Gastrocnemius medialis (tissue), 4 donors: ENCODE data around the gene RNF220. TPM values are rescaled to one million over a fixed set of nuclear protein-coding genes. Genes with fewer than 3 reads are reported as not detected.

Source experiments
- ATAC-seq, 2 donors: fragments of 150-250 bp; one replicate each; pipeline ENCODE4 v1.9.1; 2016
- DNase-seq, 2 donors: peaks; one replicate each; pipeline ENCODE4 v3.0.0-alpha.2; 2019
- H3K27ac ChIP-seq, 4 donors: fragments of 200-600 bp; sonication (generic); 1 replicate in 1 of 4; 2 replicates in 3 of 4; pipeline ENCODE4 v1.5.1; 2016 to 2018; ENCODE audit warnings: mild to moderate bottlenecking in 2 of 4, moderate library complexity in 1 of 4
- H3K27me3 ChIP-seq, 3 donors: fragments of 200-600 bp; sonication (generic) in 2 of 3; 1 replicate in 1 of 3; 2 replicates in 2 of 3; pipeline versions ENCODE4 v1.5.1 to v1.6.0; 2016 to 2019; ENCODE audit warnings: mild to moderate bottlenecking in 1 of 3, moderate library complexity in 1 of 3
- H3K36me3 ChIP-seq, 2 donors: fragments of 200-600 bp; sonication (generic) in 1 of 2; one replicate each; pipeline ENCODE4 v1.5.1; 2017 to 2018
- H3K4me1 ChIP-seq, 2 donors: fragments of 200-600 bp; sonication (generic) in 1 of 2; one replicate each; pipeline ENCODE4 v1.5.1; 2016 to 2017; ENCODE audit warnings: mild to moderate bottlenecking in 2 of 2
- H3K4me3 ChIP-seq, 4 donors: fragments of 200-600 bp; sonication (generic) in 3 of 4; 1 replicate in 1 of 4; 2 replicates in 3 of 4; pipeline ENCODE4 v1.5.1; 2016 to 2019; ENCODE audit warnings: mild to moderate bottlenecking in 2 of 4
- H3K9me3 ChIP-seq, 3 donors: fragments of 200-600 bp; sonication (generic) in 2 of 3; 1 replicate in 1 of 3; 2 replicates in 2 of 3; pipeline ENCODE4 v1.5.1; 2016 to 2019
- CTCF ChIP-seq, 5 experiments: fragments of 450-650 bp in 3 of 5; fragments of 200-600 bp in 2 of 5; sonication (generic) in 2 of 5; IDR thresholded peaks in 4 of 5; conservative IDR thresholded peaks in 1 of 5; 1 replicate in 4 of 5; 2 replicates in 1 of 5; pipeline ENCODE4 v1.5.1; 2016 to 2019; ENCODE audit warnings: antibody characterized with exemption in 5 of 5, mild to moderate bottlenecking in 3 of 5, moderate library complexity in 3 of 5
- POLR2A ChIP-seq, 2 donors: fragments of 450-650 bp; IDR thresholded peaks; one replicate each; pipeline ENCODE4 v1.6.1; 2017; ENCODE audit warnings: antibody characterized with exemption in 2 of 2, mild to moderate bottlenecking in 2 of 2, moderate library complexity in 2 of 2
- in situ Hi-C, 4 donors: fragments of 200-750 bp; cut with MboI; loops; one replicate each; pipeline versions ENCODE4 v1.15.0 to v1.8.0; 2017; ENCODE audit warnings: low sequenced_read_pairs in 4 of 4
- intact Hi-C: fragments of 100-400 bp; cut with DNase I; formaldehyde crosslinking; loops from one replicate; pipeline ENCODE4 v1.15.1; 2023; ENCODE audit warnings: low total_unique reads
- total RNA-seq, 4 donors: library from RNA; depleted of rRNA; stranded (reverse); fragments of >200 nt; gene quantifications; one replicate each; pipeline versions ENCODE4 v1.1.0 to v1.2.3, GENCODE V29; 2016

The RNF220 gene
- total RNA-seq, 4 donors from 2014 or later = 91.2 to 172 (median 128) TPM

GRCh38 chr1:44611419-44611818 is 206.4 kb downstream of the RNF220 start:
- Histone ChIP-seq H3K4me3 (no peak overlapping the region), H3K27ac (no peak overlapping the region), H3K9me3 (no peaks in the 10 kb centered on the region), H3K27me3 (peaks cover 5 to 10% (median 8%) of the 10 kb centered on the region in 3 donors), H3K36me3 (no peaks in the 10 kb centered on the region), H3K4me1 (no peaks in the 10 kb centered on the region)
- in situ Hi-C loops (loop anchor here in 1 of 4 donors (5.0 kb wide), 1 partner anchor 41 kb away; no protein-coding TSS in a partner anchor), intact Hi-C loops (no loop called here)
- DNase-seq = no peak
- ATAC-seq = no peak
- TF ChIP-seq POLR2A (IDR thresholded peaks at IDR 0.05) = no peak
- TF ChIP-seq CTCF (IDR thresholded peaks at IDR 0.05 in 4 of 5, conservative IDR thresholded peaks at IDR 0.05 in 1 of 5) = no peak

GRCh38 chr1:44611866-44612265 is 206.8 kb downstream of the RNF220 start:
- intact Hi-C loops = no loop called here
- no peak for TF ChIP-seq POLR2A (IDR thresholded peaks at IDR 0.05)
- TF ChIP-seq CTCF (IDR thresholded peaks at IDR 0.05 in 4 of 5, conservative IDR thresholded peaks at IDR 0.05 in 1 of 5) = no peak
- Histone ChIP-seq H3K9me3 (no peaks in the 10 kb centered on the region), H3K27ac (no peak overlapping the region), H3K4me3 (no peak overlapping the region), H3K4me1 (no peaks in the 10 kb centered on the region), H3K27me3 (peaks cover 8 to 14% (median 12%) of the 10 kb centered on the region in 3 donors), H3K36me3 (no peaks in the 10 kb centered on the region)
- in situ Hi-C loops = loop anchor here in 1 of 4 donors (5.0 kb wide), 1 partner anchor 40 kb away; no protein-coding TSS in a partner anchor
- DNase-seq (no peak), ATAC-seq (no peak)

GRCh38 chr1:44613941-44614340 is 208.9 kb downstream of the RNF220 start:
- H3K4me1 ChIP-seq = no peaks in the 10 kb centered on the region
- H3K27me3 ChIP-seq = peaks cover 14 to 21% (median 17%) of the 10 kb centered on the region in 3 donors
- H3K4me3 ChIP-seq = no peak overlapping the region
- no peak overlapping the region for H3K27ac ChIP-seq
- H3K9me3 ChIP-seq = no peaks in the 10 kb centered on the region
- H3K36me3 ChIP-seq = no peaks in the 10 kb centered on the region
- intact Hi-C loops = no loop called here
- in situ Hi-C loops = loop anchor here in 1 of 4 donors (5.0 kb wide), 1 partner anchor 38 kb away; no protein-coding TSS in a partner anchor
- no peak for DNase-seq
- TF ChIP-seq CTCF (IDR thresholded peaks at IDR 0.05 in 4 of 5, conservative IDR thresholded peaks at IDR 0.05 in 1 of 5) = no peak
- TF ChIP-seq POLR2A (IDR thresholded peaks at IDR 0.05) = no peak
- ATAC-seq = no peak

DNA sequence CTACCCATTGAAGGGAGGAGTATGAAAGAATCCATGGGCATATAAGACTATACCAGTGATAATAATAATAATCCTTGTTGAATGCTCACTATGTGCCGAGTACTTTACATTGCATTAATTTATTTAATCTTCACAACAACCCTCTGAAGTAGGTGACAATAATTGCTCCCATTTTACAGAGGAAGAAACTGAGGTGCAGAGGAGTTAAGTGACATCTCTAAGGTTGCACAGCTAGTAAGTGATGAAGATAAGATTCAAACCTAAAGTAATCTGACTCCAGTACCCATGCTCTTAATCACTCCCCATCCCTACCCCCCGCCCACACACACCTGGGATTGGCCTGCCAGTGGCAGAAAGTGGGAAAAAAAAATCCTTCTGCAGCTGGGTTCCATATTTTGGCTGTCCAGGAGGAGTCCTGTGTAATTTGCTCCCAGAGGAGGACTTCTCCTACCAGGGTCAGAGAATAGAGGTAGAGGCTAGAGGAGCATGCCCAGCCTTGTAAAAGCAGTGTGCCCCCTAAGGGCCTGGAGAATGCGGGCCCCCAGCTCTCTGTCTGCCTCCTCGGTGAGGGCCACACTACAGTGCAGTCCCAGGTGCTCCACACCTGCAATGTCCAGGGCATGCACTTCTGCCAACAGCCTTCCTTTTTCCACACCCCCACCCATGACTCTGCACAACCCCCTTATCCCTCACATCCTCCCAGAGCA is 211.4 kb downstream of the RNF220 start:
- H3K4me3 ChIP-seq = peak overlapping the region in 3 of 4 donors; percentile 27 to 48 (median 43)
- H3K9me3 ChIP-seq = no peaks in the 10 kb centered on the region
- peaks cover 14 to 21% (median 17%) of the 10 kb centered on the region in 3 donors for H3K27me3 ChIP-seq
- no peak for TF ChIP-seq POLR2A (IDR thresholded peaks at IDR 0.05)
- TF ChIP-seq CTCF (IDR thresholded peaks at IDR 0.05 in 4 of 5, conservative IDR thresholded peaks at IDR 0.05 in 1 of 5) = no peak
- ATAC-seq = no peak
- no peaks in the 10 kb centered on the region for H3K4me1 ChIP-seq
- no peak overlapping the region for H3K27ac ChIP-seq
- intact Hi-C loops (no loop called here), in situ Hi-C loops (no loop called here)
- no peaks in the 10 kb centered on the region for H3K36me3 ChIP-seq
- no peak for DNase-seq
